ENCODE results near the gene SMARCD1. TPM values are rescaled to one million over a fixed set of nuclear protein-coding genes. Genes with fewer than 3 reads are reported as not detected.

SMARCD1 gene
- total and polyA plus RNA-seq, 2 experiments from 2014 or later, result 124 to 287 TPM

GRCh38 chr12:50061171-50061570 is 24.0 kb upstream of the SMARCD1 start (continued):
- TF ChIP-seq ZNF462 (CRISPR knock-in tag; IDR thresholded peaks at IDR 0.05), result no peak

GRCh38 chr12:50061946-50062686 is 23.0 kb upstream of the SMARCD1 start:
- H3K4me1 ChIP-seq (ENCODE audit: insufficient read depth), result peaks cover 3% of the 10 kb centered on the region; the same call in 1 of the 2 replicates
- DNase-seq (ENCODE audit: low spot score) (no peak), ATAC-seq (no peak)
- H3K79me2 ChIP-seq (replicated peaks; ENCODE audit: insufficient read depth), result no peaks in the 10 kb centered on the region
- no peaks in the 10 kb centered on the region for H4K20me1 ChIP-seq (replicated peaks; ENCODE audit: insufficient read depth)
- H3K9me2 ChIP-seq (ENCODE audit: insufficient read depth), result no peaks in the 10 kb centered on the region
- H3K27me3 ChIP-seq (ENCODE audit: insufficient read depth), result peaks cover 50% of the 10 kb centered on the region
- no peak overlapping the region for H3K27ac Mint-ChIP-seq
- no peak overlapping the region for H3K4me2 ChIP-seq
- H3K36me3 Mint-ChIP-seq (ENCODE audit: low read depth), result no peaks in the 10 kb centered on the region; the same call in 2 of the 3 replicates
- H3K36me3 ChIP-seq (ENCODE audit: insufficient read depth), result no peaks in the 10 kb centered on the region
- TF ChIP-seq ETS1 (IDR thresholded peaks at IDR 0.05), result no peak
- no peak for TF ChIP-seq EZH2 (IDR thresholded peaks at IDR 0.05; ENCODE audit: low read depth, unreplicated experiment)
- TF ChIP-seq CREB1 (CRISPR knock-in tag; IDR thresholded peaks at IDR 0.05; ENCODE audit: low read depth), result no peak
- no peak for TF ChIP-seq REST (IDR thresholded peaks at IDR 0.05; ENCODE audit: unreplicated experiment)
- TF ChIP-seq NANOG (IDR thresholded peaks at IDR 0.05; ENCODE audit: borderline replicate concordance), result no peak
- no peak for TF ChIP-seq JUNB (IDR thresholded peaks at IDR 0.05; ENCODE audit: unreplicated experiment)
- peaks cover 12% of the 10 kb centered on the region for H3K4me1 Mint-ChIP-seq
- no peak overlapping the region for H3K4me3 Mint-ChIP-seq
- no peaks in the 10 kb centered on the region for H3K9me3 Mint-ChIP-seq
- H3K27ac ChIP-seq (ENCODE audit: low read depth), result no peak overlapping the region
- H3K4me3 ChIP-seq, result no peak overlapping the region
- no peaks in the 10 kb centered on the region; the same call in 1 of the 2 replicates for H3F3A ChIP-seq (replicated peaks; ENCODE audit: low read depth)
- H2AFZ ChIP-seq, result no peak overlapping the region
- peaks cover 25% of the 10 kb centered on the region for H3K27me3 Mint-ChIP-seq (ENCODE audit: insufficient read depth, low read depth, poor library complexity)
